Prostate gland (tissue), 2 donors: ENCODE measurements around the gene CYP3A4.

Experiments
- POLR2A ChIP-seq: fragments of 450-650 bp; IDR thresholded peaks from one replicate; pipeline ENCODE4 v1.6.1; 2016; ENCODE audit warnings: antibody characterized with exemption, mild to moderate bottlenecking
- POLR2AphosphoS5 ChIP-seq: sonication (generic); formaldehyde crosslinking; IDR thresholded peaks from one replicate; pipeline ENCODE4 v1.6.1; 2017; ENCODE audit warnings: antibody characterized with exemption
- TF ChIP-seq, protein P1 (sequence below), 4 experiments: fragments of 200-600 bp in 2 of 4; fragments of 450-650 bp in 2 of 4; sonication (generic) in 2 of 4; IDR thresholded peaks; 1 replicate in 3 of 4; 2 replicates in 1 of 4; pipeline ENCODE4 v1.5.1; 2016 to 2019; ENCODE audit warnings: antibody characterized with exemption in 4 of 4, mild to moderate bottlenecking in 2 of 4, moderate library complexity in 2 of 4

DNA sequence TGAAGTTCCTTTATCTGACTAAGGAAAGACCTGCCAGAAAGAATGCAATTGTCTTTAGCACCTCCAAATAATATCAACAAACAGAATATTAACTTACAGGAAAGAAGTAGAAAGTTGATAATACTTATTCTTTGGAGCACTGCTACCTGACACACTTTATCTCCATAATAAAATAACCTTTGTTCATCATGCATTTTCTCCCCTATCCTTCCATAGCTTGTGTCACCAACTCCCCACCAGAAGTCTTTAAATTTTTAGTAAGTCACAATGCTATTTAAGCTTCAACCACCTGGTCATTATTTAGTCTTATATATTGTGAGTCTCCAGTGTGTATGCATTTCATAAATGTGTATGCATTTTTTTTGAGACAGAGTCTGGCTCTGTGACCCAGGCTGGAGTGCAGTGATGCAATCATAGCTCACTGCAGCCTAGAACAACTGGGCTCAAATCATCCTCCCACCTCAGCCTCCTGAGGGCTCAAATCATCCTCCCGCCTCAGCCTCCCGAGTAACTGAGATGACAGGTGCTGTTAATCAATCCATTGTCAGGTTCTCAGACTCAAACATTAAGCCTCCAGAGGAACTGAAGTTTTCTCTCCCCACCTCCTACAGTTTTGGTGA lies 36.5 kb upstream of the CYP3A4 start:
- TF ChIP-seq, protein P1, sequence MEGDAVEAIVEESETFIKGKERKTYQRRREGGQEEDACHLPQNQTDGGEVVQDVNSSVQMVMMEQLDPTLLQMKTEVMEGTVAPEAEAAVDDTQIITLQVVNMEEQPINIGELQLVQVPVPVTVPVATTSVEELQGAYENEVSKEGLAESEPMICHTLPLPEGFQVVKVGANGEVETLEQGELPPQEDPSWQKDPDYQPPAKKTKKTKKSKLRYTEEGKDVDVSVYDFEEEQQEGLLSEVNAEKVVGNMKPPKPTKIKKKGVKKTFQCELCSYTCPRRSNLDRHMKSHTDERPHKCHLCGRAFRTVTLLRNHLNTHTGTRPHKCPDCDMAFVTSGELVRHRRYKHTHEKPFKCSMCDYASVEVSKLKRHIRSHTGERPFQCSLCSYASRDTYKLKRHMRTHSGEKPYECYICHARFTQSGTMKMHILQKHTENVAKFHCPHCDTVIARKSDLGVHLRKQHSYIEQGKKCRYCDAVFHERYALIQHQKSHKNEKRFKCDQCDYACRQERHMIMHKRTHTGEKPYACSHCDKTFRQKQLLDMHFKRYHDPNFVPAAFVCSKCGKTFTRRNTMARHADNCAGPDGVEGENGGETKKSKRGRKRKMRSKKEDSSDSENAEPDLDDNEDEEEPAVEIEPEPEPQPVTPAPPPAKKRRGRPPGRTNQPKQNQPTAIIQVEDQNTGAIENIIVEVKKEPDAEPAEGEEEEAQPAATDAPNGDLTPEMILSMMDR (IDR thresholded peaks at IDR 0.05) = no peak
- TF ChIP-seq POLR2AphosphoS5 (no peak), POLR2A (no peak)
